Esophagus muscularis mucosa (tissue), 3 donors: ENCODE measurements around the gene LRRC8D.

ENCODE experiments used
- POLR2A ChIP-seq: fragments of 450-650 bp; IDR thresholded peaks from one replicate; pipeline ENCODE4 v1.6.1; 2017; ENCODE audit warnings: antibody characterized with exemption, moderate library complexity, mild to moderate bottlenecking, low read depth
- POLR2AphosphoS5 ChIP-seq, 2 donors: sonication (generic); formaldehyde crosslinking; IDR thresholded peaks; one replicate each; pipeline ENCODE4 v1.6.1; 2017; ENCODE audit warnings: antibody characterized with exemption in 2 of 2
- TF ChIP-seq, protein P1 (sequence below), 3 experiments: fragments of 200-600 bp in 2 of 3; fragments of 450-650 bp in 1 of 3; sonication (generic) in 2 of 3; IDR thresholded peaks; one replicate each; pipeline ENCODE4 v1.5.1; 2017 to 2019; ENCODE audit warnings: antibody characterized with exemption in 3 of 3, mild to moderate bottlenecking in 2 of 3, moderate library complexity in 1 of 3

DNA sequence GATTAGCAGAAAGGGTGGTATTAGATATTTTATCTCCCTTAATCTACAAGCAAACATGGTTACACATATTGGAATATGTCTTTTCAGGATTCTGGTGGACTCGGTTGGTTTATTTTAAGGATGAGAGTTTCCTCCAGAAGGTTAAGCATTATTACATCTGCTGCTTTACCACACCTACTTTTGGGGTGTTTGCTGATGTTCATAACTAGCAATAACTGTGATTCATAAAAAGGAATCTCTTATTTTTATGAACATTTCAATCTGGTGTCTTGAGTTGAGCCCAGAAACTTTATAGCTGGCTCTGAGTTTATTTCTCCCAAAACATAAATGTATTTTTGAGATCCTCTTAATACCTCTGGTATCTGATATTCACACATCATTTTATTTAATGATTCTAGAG is 82.7 kb downstream of the LRRC8D start:
- TF ChIP-seq POLR2AphosphoS5 (IDR thresholded peaks at IDR 0.05) (no peak), POLR2A (no peak)
- TF ChIP-seq, protein P1, sequence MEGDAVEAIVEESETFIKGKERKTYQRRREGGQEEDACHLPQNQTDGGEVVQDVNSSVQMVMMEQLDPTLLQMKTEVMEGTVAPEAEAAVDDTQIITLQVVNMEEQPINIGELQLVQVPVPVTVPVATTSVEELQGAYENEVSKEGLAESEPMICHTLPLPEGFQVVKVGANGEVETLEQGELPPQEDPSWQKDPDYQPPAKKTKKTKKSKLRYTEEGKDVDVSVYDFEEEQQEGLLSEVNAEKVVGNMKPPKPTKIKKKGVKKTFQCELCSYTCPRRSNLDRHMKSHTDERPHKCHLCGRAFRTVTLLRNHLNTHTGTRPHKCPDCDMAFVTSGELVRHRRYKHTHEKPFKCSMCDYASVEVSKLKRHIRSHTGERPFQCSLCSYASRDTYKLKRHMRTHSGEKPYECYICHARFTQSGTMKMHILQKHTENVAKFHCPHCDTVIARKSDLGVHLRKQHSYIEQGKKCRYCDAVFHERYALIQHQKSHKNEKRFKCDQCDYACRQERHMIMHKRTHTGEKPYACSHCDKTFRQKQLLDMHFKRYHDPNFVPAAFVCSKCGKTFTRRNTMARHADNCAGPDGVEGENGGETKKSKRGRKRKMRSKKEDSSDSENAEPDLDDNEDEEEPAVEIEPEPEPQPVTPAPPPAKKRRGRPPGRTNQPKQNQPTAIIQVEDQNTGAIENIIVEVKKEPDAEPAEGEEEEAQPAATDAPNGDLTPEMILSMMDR (IDR thresholded peaks at IDR 0.05), result no peak
